Measurements from ENCODE around the gene ZSCAN31.

DNA sequence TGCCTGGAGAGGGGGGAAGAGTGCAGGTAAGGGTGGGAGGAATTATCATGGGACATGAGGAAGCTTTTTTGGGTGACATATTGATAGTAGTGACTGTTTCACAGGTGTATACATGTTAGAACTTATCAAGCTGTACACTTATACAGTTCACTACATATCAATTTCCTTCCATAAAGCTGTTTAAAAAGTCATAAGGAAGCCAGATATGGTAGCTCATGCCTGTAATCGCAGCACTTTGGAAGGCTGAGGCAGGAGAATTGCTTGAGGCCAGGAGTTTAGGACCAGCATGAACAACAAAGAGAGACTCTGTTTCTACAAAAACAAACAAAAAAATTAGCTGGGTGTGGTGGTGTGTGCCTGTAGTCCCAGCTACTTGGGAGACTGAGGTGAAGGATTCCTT, 41.9 kb upstream of the ZSCAN31 start:
- TF ChIP-seq, protein P1, sequence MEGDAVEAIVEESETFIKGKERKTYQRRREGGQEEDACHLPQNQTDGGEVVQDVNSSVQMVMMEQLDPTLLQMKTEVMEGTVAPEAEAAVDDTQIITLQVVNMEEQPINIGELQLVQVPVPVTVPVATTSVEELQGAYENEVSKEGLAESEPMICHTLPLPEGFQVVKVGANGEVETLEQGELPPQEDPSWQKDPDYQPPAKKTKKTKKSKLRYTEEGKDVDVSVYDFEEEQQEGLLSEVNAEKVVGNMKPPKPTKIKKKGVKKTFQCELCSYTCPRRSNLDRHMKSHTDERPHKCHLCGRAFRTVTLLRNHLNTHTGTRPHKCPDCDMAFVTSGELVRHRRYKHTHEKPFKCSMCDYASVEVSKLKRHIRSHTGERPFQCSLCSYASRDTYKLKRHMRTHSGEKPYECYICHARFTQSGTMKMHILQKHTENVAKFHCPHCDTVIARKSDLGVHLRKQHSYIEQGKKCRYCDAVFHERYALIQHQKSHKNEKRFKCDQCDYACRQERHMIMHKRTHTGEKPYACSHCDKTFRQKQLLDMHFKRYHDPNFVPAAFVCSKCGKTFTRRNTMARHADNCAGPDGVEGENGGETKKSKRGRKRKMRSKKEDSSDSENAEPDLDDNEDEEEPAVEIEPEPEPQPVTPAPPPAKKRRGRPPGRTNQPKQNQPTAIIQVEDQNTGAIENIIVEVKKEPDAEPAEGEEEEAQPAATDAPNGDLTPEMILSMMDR (IDR thresholded peaks at IDR 0.05), result no peak
- no peak for TF ChIP-seq POLR2A (IDR thresholded peaks at IDR 0.05)
